GM12872 (cell line): ENCODE data around the gene NTM.

Source experiments
- CTCF ChIP-seq: IDR thresholded peaks from 3 replicates; pipeline ENCODE4 v1.5.1; 2011; ENCODE audit warnings: low read depth, mild to moderate bottlenecking, low read length, moderate library complexity; ENCODE audit not compliant: insufficient read depth

NTM gene

GRCh38 chr11:131370090-131370751 is at the start of gene NTM:
Gene NTM (plus strand): TSS chr11:131370615.
- TF ChIP-seq CTCF = no peak

- TF ChIP-seq CTCF = no peak
These were observed 45.4 kb upstream of the NTM start for GRCh38 chr11:131324921-131325570.

GRCh38 chr11:131326829-131327228 is 43.6 kb upstream of the NTM start:
- no peak for TF ChIP-seq CTCF

GRCh38 chr11:131327421-131327820 is 43.0 kb upstream of the NTM start:
- TF ChIP-seq CTCF = no peak

- no peak for TF ChIP-seq CTCF
These were observed 41.6 kb upstream of the NTM start for GRCh38 chr11:131328843-131329242.

- TF ChIP-seq CTCF = no peak
These were observed 39.4 kb upstream of the NTM start for GRCh38 chr11:131331010-131331409.

GRCh38 chr11:131331546-131331945 is 38.9 kb upstream of the NTM start:
- no peak for TF ChIP-seq CTCF
